IPS DF 6.9 (cell line): ENCODE measurements around the gene NUAK1.

Experiments used
- DNase-seq: peaks from one replicate; pipeline ENCODE4 v3.0.0-alpha.2; 2013; ENCODE audit warnings: low read depth, low spot score
- H3K27ac ChIP-seq: one replicate; pipeline ENCODE4 v1.5.1; 2013; ENCODE audit warnings: low read length, control low read depth
- H3K27me3 ChIP-seq: 2 replicates; pipeline ENCODE4 v1.6.1; 2013; ENCODE audit warnings: mild to moderate bottlenecking, low read length; ENCODE audit not compliant: control insufficient read depth, insufficient read depth
- H3K36me3 ChIP-seq: 2 replicates; pipeline ENCODE4 v1.6.1; 2013; ENCODE audit warnings: low read length; ENCODE audit not compliant: control insufficient read depth, insufficient read depth
- H3K4me1 ChIP-seq: 2 replicates; pipeline ENCODE4 v1.6.1; 2013; ENCODE audit warnings: low read length; ENCODE audit not compliant: control insufficient read depth, insufficient read depth
- H3K4me3 ChIP-seq: 2 replicates; pipeline ENCODE4 v1.5.1; 2013; ENCODE audit warnings: mild to moderate bottlenecking, low read length
- H3K9me3 ChIP-seq: 2 replicates; pipeline ENCODE4 v1.6.1; 2013; ENCODE audit warnings: low read length, inconsistent platforms; ENCODE audit not compliant: control insufficient read depth, insufficient read depth
- WGBS: extraction: QIAGEN DNeasy Blood & Tissue Kit; methylation state at CpG from one replicate; pipeline ENCODE4 v1.1.7; 2013; ENCODE audit warnings: mixed read lengths, missing lambda C conversion rate; ENCODE audit not compliant: insufficient read length, insufficient coverage; 5-methylcytosine and 5-hydroxymethylcytosine counted together

Gene NUAK1

GRCh38 chr12:106132175-106133135, 6.3 kb downstream of the NUAK1 start:
- no CpG with 5 or more reads among the region's 7 CpGs for WGBS
- no peaks in the 10 kb centered on the region for H3K27me3 ChIP-seq
- H3K4me3 ChIP-seq = no peak overlapping the region
- H3K36me3 ChIP-seq = no peaks in the 10 kb centered on the region
- no peaks in the 10 kb centered on the region for H3K9me3 ChIP-seq
- H3K4me1 ChIP-seq = peaks cover 24% of the 10 kb centered on the region
- no peak overlapping the region for H3K27ac ChIP-seq
- no peak for DNase-seq

GRCh38 chr12:106131676-106132075, 7.1 kb downstream of the NUAK1 start:
- Histone ChIP-seq H3K4me3 (no peak overlapping the region), H3K36me3 (no peaks in the 10 kb centered on the region), H3K4me1 (peaks cover 27% of the 10 kb centered on the region), H3K27ac (no peak overlapping the region), H3K9me3 (no peaks in the 10 kb centered on the region), H3K27me3 (no peaks in the 10 kb centered on the region)
- no peak for DNase-seq
- no CpG with 5 or more reads among the region's 5 CpGs for WGBS

- H3K27ac ChIP-seq = no peak overlapping the region
- no peak overlapping the region for H3K4me3 ChIP-seq
- H3K27me3 ChIP-seq = no peaks in the 10 kb centered on the region
- DNase-seq = no peak
- H3K9me3 ChIP-seq = no peaks in the 10 kb centered on the region
- no CpG with 5 or more reads among the region's 8 CpGs for WGBS
- H3K36me3 ChIP-seq = no peaks in the 10 kb centered on the region
- H3K4me1 ChIP-seq = peaks cover 24% of the 10 kb centered on the region
Measured at GRCh38 chr12:106130474-106131113, 8.2 kb downstream of the NUAK1 start.

GRCh38 chr12:106128585-106129328, 10.0 kb downstream of the NUAK1 start:
- WGBS = no CpG with 5 or more reads among the region's 11 CpGs
- peaks cover 18% of the 10 kb centered on the region; the same call in 1 of the 2 replicates for H3K4me1 ChIP-seq
- no peak overlapping the region for H3K27ac ChIP-seq
- H3K36me3 ChIP-seq = no peaks in the 10 kb centered on the region
- no peak overlapping the region for H3K4me3 ChIP-seq
- H3K9me3 ChIP-seq = no peaks in the 10 kb centered on the region
- no peak for DNase-seq
- H3K27me3 ChIP-seq = no peaks in the 10 kb centered on the region

GRCh38 chr12:106127338-106128126, 11.2 kb downstream of the NUAK1 start:
- Histone ChIP-seq H3K4me1 (peaks cover 12% of the 10 kb centered on the region; the same call in 1 of the 2 replicates), H3K4me3 (no peak overlapping the region), H3K9me3 (no peaks in the 10 kb centered on the region), H3K27me3 (no peaks in the 10 kb centered on the region), H3K36me3 (no peaks in the 10 kb centered on the region), H3K27ac (no peak overlapping the region)
- DNase-seq = no peak
- WGBS = no CpG with 5 or more reads among the region's 10 CpGs

GRCh38 chr12:106126441-106127337, 12.1 kb downstream of the NUAK1 start:
- peaks cover 8% of the 10 kb centered on the region; the same call in 1 of the 2 replicates for H3K4me1 ChIP-seq
- no peak overlapping the region for H3K4me3 ChIP-seq
- no peaks in the 10 kb centered on the region for H3K27me3 ChIP-seq
- WGBS = no CpG with 5 or more reads among the region's 2 CpGs
- DNase-seq = no peak
- H3K9me3 ChIP-seq = no peaks in the 10 kb centered on the region
- no peak overlapping the region for H3K27ac ChIP-seq
- no peaks in the 10 kb centered on the region for H3K36me3 ChIP-seq

GRCh38 chr12:106125351-106126095, 13.2 kb downstream of the NUAK1 start:
- no peaks in the 10 kb centered on the region for H3K27me3 ChIP-seq
- no peak for DNase-seq
- H3K27ac ChIP-seq = no peak overlapping the region
- H3K4me1 ChIP-seq = peaks cover 8% of the 10 kb centered on the region; the same call in 1 of the 2 replicates
- H3K36me3 ChIP-seq = no peaks in the 10 kb centered on the region
- no peaks in the 10 kb centered on the region for H3K9me3 ChIP-seq
- no peak overlapping the region for H3K4me3 ChIP-seq
- WGBS = no CpG with 5 or more reads among the region's 9 CpGs

- no peaks in the 10 kb centered on the region for H3K27me3 ChIP-seq
- no CpG with 5 or more reads among the region's 10 CpGs for WGBS
- no peak overlapping the region for H3K27ac ChIP-seq
- no peaks in the 10 kb centered on the region for H3K9me3 ChIP-seq
- peaks cover 6% of the 10 kb centered on the region; the same call in 1 of the 2 replicates for H3K4me1 ChIP-seq
- no peak for DNase-seq
- no peak overlapping the region for H3K4me3 ChIP-seq
- no peaks in the 10 kb centered on the region for H3K36me3 ChIP-seq
Measured at GRCh38 chr12:106123551-106124081, 15.1 kb downstream of the NUAK1 start.
